HG02623 (cell line): ENCODE results near the gene LCAT.
"Not testable (repeated sequence)": the region's sequence is repeated elsewhere in the genome, so short reads cannot be mapped to it uniquely, and the experiment has no call there.

ENCODE experiments used
- ATAC-seq: cut with Tn5 transposase; IDR thresholded peaks from one replicate; pipeline ENCODE4 v1.9.1; 2021; ENCODE audit warnings: moderate library complexity; ENCODE audit not compliant: unreplicated experiment

LCAT gene

DNA sequence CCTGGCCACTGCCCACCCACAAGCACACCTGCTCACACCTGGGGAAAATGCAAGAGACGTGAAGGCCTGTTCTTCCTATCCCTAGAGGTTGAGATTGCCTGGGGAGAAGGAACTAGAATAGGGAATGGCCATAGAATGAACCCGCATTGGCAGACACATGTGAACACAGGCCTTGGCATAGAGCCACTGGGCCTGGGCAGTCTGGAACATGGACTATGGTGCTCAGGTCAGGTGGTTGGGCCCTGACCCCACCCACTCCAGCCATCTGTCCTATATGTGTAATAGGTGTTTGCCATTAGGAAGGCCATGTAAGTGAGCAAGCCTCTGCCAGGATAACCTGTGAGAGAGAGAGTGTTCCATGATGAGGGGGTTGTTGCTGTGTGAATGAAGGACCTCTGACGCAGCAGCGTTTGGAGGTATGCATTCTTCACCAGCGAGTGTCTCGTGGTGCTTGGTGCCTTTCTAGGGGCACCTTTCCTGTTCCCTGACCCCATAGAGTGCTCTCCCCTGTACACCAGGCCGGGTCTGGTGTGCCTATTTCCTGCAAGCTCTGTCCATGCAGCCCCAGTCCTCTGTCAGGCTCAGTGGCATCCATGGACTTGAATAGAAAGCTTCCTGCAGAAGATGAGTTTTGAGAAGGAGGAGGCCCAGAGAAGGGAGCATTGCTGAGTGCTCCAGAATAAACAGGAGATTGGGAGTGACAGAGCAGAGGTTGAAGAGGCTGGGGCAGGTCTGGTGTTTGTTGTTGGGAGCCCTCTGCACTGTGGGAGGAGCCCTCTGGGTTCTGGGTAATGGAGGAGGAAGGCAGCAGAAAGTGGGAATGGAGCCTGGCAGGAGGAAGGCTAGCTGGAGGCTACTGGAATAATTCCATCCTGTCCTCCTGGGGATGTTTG, 27.8 kb downstream of the LCAT start:
- no peak for ATAC-seq

DNA sequence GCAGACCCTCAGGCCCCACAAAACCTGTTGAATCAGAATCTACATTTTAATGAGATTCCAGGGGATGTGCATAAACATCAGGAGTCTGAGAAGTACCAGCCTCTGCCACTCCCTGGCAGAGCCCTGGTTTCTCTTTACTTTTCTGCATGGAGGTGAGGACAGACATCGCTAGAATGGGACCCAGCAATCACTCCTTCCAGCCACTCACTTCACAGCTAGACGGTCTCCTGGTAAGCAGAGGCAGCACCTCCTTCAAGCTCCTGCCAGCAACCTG, 28.5 kb downstream of the LCAT start:
- not testable (repeated sequence) for ATAC-seq

DNA sequence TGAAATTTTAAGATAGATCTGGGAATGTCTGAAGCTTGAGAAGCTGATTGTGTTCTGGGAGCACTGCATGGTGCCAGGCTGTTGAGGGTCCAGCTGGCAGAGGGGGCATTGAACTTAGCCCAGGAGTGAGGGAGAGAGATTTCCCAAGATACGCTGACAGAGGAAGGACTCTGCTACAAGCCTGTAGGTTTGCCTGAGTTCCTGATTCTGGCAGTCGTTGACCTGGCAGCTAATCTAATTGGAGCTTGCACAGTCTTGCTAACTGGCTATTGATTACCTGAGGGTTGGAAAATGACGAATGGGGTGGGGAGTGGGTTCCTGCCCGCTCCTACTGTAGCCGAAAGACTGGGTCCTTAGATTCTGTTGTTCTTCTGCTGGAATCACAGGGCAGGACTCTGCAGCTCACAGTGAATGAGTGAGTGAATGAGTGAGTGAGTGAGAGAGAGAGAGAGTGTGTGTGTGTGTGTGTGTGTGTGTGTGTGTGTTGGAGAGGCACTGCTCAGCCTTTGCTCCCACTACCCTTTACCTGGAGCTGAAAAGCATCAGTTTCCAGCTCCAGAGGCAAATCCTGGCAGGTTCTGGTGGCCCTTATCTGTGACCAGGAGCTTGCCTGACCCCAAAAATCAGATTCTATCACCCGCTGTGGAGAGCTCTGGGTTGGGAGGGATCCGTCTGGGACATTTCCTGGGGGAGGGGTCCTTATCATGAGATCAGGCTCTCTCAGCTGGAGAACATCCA, 29.0 kb downstream of the LCAT start:
- ATAC-seq: no peak

DNA sequence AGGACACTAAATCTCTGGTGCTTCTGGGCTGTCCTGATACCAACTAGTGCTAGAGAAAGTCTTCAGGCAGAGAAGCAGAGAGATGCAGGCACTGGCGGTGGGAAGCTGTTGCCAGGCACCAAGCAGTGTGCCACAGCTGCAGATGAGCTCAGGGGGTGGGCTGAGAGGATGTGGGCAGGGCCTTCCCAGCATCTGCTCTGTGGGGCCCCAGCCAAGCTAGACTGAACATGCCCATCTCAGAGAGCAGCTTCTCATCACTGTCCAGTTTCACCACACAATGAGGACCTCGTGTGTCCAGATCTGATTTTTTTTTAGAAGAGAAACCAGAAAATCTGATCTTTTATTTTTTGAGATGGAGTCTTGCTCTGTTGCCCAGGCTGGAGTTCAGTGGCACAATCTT, 33.8 kb downstream of the LCAT start:
- ATAC-seq: no peak

DNA sequence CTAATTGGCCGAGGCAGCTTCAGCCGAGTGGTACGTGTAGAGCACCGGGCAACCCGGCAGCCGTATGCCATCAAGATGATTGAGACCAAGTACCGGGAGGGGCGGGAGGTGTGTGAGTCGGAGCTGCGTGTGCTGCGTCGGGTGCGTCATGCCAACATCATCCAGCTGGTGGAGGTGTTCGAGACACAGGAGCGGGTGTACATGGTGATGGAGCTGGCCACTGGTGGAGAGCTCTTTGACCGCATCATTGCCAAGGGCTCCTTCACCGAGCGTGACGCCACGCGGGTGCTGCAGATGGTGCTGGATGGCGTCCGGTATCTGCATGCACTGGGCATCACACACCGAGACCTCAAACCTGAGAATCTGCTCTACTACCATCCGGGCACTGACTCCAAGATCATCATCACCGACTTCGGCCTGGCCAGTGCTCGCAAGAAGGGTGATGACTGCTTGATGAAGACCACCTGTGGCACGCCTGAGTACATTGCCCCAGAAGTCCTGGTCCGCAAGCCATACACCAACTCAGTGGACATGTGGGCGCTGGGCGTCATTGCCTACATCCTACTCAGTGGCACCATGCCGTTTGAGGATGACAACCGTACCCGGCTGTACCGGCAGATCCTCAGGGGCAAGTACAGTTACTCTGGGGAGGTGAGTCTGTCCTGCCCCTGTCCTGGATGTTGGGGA, 34.7 kb downstream of the LCAT start:
- ATAC-seq: no peak

DNA sequence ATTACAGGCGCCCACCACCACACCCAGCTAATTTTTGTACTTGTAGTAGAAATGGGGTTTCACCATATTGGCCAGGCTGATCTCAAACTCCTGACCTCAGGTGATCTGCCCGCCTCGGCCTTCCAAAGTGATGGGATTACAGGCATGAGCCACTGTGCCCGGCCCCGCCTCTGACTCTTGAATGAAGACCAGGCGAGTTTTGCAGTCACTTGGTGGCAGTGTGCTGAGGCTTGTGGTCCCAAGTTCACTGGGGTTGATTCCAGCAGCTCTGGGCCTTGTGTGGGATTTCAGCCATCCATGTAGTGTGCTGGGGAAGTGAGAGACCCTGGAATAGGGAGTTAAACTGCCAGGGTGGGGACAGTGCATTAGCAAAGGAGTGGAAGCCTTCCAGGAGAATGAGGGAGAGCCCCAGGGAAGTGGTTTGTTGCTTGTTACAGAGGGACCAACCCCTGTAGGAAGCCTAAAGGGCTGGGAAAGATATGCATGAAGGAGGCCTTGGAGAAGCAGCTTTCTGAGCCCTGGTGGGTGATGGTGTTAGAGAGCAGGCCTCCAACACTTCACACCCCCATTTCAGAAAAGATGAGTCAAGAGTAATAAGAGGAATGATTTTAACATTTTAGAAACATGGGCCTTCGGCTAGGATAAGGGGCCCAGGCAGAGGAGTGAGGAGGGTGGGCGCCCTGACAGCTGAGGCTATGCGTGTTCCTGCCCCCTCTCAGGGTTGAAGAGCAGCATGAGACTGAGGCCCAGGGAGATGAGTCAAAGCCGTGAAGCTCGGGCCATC, 36.3 kb downstream of the LCAT start:
- ATAC-seq: no peak

DNA sequence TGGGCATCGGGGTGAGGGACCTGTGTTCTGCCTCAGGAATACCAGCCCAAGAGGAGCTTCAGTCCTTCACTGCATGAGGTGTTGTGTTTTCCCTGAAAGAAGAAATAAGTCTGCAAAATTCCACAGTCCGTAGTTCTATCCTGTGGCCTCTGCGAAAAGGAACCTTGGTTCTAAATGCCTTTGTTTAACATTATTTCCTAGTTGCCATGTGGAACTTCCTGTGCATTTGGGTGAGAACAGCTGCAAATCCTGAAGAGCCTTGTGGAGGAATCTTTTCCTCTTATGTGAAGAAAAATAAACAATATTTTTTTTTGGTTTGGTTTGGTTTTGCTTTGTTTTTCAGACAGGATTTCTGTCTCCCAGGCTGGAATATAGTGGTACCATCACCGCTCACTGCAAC, 41.1 kb downstream of the LCAT start:
- ATAC-seq: no peak

DNA sequence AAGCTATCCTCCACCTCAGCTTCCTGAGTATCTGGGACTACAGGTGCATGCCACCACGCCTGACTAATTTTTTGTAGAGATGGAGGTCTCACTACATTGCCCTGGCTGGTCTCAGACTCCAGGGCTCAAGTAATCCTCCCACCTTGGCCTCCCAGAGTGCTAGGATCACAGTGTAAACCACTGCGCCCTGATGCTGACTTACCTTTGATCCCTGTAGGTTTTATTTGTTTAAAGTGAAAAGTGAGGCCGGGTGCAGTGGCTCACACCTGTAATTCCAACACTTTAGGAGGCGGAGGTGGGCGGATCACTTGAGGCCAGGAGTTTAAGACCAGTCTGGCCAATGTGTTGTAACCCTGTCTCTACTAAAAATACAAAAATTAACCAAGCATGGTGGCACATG, 42.2 kb downstream of the LCAT start:
- no peak for ATAC-seq

DNA sequence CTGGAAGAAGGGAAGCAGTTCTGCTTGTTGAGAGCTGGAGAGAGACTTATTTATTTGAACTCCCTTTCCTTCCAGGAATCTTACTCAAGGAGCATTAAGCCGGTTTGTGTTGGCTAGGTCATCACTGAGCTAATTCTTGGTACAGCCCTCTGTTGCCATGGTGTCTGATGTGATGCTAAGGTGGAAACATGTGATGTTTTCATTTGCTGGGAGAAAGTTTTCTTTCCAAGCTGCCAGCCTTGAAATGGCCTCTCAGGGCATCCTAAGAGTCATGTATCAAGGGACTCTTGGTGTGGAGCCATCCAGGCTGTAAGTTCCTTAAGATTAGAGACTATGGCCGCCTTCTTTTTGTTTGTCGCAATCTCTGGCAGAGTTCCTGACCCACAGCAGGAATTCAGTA, 46.7 kb downstream of the LCAT start:
- no peak for ATAC-seq

DNA sequence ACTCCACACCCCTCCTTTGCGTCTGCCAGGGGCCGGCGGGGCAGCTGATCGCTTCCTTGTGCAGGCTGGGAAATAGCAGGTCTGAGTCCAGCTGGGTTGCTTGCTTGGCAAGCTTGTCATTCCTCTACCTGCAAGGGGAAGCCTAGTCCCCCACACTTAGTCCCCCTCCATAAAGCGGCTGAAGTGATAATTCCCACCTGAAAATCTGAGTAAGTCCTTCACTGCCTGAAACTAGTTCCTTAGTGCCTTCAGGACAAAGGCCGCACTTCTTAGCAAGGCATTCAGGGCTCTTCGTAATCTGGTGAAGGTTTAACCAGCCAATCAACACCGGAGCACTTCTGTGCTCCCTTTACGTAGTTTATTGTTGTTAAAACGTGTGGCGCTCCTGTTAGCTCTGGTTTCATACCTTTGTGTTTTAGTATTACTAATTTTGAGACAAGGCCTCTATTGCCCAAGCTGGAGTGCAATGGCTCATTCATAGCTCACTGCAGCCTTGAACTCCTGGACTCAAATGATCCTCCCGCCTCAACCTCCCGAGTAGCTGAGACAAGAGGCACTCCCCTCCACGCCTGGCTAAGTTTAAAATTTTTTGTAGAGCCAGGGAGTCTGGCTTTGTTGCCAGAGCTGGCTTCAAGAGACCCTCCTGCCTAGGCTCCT, 50.0 kb downstream of the LCAT start:
- ATAC-seq: no peak

DNA sequence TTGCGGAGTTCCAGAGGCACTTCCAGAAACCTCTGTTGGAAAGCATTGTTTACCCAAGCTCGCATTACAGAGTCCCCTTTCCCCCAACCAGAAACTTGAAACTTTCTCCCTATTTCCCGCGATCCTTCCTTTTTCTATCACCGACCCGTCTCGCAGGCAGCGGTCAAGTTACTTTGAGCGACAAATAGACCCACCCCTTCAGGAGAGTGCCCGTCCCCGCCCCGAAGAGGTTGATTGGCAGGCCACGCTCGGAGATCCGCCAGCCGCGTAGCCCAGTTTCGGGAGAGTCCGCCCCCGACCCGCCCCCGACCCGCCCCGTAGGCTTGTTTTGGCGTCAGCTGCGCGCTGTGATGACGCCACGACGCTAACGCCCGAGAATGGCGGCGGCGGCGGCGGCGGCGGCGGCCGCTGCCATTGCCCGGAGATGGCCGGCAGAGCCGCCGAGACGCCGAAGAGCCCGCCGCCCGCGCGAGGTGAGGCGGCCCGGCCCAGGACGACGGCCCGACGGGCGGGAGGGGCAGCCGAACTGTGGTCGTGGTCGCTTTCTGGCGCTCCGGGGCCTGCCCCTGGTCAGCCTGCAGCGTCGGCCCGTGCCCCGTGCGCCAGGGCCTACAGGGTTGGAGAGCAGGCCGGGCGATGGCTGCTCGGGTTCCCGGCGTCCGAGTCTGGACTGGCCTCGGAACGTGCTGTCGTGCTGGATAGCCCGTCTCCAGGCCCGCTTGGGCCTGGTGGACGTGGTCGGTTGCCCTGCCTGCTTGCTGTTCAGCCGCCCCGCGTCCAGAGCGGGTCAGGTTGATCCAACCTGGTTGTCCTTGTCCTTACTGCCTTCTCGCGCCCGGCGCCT, 50.8 kb downstream of the LCAT start, which contains the start of gene PSKH1:
Gene PSKH1 (plus strand): TSS at position 356 of the 844 bp plus-strand sequence. CDS start 15,496 bp downstream, outside the sequence.
- peak; percentile 85 for ATAC-seq

DNA sequence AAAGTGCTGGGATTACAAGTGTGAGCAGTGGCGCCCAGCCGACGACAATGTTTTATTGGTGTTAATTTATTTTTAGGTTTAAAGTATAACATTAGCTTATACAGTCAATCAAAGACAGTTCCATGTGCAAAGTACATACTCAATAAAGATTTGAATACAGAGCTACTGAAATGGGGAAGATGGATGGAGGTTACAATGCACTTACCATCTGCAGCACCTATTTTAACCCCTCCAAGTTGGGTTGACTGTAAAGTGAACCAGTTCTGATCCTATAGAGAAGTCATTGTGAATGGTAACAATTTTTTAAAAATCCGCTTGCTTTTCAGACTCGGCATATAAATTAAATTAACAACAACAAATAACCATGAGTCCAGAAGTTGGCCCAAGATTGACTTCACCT, 51.5 kb downstream of the LCAT start:
- ATAC-seq: no peak
